GOT3 (cell line): ENCODE data around the gene RPA1.

Experiments
- DNase-seq: peaks from one replicate; lab custom pipeline; 2025; ENCODE audit warnings: mixed read lengths; lab: John Stamatoyannopoulos, UW

RPA1 gene

DNA sequence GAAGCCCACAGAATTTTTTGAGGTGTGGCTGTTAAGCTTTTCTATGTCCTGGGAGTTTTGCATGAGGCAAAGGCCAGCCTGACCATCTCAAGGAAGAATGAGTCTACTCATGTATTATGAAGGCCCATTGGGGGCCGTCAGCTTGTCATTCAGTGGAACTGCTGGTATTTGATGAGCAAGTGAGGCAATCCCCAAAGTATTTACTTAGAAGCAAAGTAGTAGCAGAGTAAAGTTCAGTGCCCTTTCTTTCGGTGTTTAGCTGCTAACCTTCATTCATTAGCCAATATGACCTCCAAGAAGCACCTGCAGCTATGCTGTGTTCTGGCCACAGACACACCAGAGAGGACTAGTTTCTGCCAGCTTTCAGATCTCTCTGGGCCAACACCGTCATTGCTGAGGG, 80.2 kb downstream of the RPA1 start:
- DNase-seq: no peak

DNA sequence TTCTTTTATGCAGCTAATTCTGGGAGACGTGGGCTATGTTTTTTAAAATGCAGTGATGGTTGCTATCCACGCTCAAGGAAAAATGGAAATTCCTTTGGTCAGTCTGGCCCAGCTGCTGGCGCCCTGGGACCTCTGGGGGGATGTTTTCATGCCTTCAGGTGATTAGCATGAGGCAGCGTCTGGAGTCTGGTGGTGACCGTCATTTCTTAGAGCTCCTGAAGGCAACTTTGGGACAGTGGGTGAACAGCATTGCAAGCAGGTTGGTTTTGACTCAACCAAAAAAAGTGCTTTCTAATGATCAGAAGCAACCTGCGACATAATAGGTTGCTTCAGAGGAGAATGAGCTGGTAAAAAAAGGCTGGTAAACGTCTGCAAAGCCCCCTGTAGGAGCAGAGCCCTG, 82.3 kb downstream of the RPA1 start:
- DNase-seq: no peak

DNA sequence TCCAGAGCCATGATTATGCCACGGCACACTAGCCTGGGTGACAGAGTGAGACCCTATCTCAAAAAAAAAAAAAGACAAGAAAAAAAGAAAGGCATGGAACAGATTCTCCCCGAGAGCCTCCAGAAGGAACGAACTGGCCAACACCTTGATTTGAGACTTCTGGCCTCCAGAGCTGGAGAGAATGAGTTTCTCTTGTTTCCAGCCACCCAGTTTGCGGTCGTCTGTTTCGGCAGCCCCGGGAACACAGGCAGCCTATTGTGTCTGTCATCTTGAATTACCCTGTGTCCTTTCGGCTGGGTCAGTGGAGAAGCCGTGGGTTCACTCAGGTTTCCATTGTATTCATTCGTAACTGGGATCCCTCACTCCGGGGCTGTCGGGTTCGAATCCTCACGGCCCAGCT, 83.9 kb downstream of the RPA1 start:
- no peak for DNase-seq

DNA sequence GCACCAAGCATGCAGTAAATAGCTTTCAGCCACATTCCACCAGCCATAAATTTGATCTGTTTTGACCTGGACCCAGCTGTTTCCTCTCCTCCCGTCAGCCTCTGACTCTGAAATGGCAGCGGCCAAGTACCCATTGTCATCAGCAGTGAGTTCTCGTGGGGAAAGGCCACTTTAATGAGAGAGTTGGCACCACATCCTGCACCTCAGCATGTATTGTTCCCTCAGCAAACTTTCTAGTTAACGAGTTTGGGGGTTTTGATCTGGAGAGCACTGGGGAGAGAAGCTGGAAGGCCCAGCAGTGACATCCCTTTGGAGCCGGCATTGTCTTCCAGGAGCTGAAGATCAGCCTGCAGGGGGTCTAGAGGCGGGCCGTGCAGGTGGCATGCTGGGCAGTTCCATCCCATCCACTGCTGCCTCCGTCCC, 84.9 kb downstream of the RPA1 start:
- DNase-seq: no peak

DNA sequence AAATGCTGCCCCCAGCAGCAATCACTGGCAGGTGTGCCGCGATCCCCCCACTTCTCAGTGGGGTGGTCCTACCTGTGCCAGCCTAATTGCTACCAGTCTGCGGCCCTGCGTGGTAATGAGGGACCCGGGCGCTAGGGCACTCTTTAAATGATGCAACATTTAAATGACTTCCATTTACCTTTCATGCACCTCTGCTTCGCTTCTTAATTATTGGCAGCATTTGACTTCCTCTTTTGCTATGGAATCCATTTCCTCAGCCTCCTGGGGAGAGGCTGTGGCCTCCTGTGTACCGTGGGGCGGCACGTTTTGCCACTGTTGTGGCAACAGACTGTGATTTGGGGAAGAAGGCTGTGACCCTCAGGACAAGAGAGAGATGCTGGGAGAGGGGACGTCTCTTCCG, 86.1 kb downstream of the RPA1 start:
- no peak for DNase-seq

DNA sequence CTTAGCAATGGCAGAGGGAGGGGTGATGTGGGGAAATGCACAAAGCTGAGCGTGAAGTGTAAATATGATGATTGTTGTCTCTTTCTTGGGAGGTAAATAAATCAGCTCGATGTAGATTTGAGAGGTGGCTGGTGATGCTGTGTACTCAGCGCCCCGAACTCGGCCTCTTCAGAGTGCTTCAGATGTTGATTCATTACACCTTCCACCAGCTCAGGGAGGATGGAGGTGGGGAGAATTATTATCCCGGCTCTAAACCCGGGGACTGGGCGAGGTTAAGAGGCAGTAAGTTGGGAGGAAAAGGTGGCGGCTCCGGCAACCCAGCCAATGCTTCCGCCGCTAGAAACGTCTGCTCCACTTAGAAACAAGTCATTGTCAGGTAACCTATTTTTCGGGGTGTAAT, 86.5 kb downstream of the RPA1 start:
- DNase-seq: no peak

DNA sequence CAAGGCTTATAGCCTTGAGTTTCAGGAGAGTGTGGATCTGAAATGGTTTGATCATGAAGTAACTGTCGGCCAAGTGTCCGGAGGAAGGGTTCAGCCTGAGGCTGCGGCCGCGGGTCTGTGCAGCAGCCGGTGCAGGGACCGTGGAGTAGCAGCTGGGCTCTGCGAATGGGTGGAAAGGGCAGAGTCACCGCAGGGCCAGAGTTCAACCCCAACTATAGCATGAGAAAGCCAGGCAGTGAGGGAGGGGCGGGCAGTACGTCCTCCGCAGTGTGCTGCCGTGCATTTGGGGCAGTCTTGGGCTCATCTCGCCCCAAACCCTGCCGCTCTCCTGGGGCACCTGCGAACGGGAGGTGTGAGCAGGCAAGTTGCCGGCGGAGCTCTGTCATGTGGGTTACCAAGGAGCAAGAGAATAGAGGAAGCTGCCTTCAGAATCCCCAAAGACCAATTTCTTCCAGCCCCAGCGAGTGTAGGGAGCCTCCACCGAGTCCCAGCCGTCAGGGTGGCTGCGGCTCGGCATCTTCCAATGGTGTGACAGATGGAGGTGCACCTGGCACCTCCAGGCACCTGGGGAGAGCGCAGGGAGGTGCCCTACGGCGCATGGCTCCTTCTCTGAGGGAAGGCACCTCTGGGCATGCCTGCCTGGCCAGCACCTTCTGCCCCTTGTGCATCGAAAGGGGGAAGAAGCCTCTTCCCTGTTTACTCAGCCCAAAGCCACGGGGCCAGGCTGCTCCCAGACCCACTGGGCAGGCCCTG, 87.3 kb downstream of the RPA1 start:
- no peak for DNase-seq

DNA sequence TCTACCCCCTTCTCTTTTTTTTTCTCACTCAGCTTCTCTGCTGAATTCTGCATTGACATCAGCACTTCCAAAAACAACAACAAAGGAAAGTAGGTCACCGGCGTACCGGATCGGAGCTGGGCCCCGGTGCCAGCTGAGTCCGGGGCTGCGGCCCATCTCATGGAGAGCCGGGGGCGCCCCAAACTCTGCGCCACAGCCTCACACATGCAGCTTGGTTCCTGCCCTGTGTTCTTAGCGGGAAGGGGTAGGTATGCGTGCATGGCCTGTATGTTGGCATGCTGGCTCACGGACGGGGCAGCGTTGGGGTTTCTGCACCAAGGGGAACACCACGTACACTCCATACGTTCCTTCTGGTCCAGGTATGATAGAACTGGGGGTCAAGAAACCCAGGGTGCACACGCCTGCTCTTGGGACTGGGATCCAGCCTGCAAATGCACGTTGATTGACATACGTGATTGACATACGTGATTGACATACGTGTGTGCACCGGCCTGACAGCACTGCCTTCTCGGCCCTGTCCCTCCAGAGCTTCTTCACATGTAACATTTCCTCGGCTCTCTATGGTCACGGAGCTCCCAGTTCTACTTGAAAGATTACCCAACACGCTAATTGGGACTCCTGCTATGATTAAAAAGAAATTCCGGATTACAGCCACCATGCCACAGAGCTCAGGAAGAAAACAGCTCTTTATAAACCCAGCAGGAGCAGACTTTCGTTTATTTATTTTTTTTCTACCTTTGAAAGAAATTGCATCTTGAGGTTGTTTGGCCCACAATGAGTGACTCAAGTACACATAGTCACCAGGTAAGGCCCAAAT, 88.7 kb downstream of the RPA1 start:
- DNase-seq: no peak

DNA sequence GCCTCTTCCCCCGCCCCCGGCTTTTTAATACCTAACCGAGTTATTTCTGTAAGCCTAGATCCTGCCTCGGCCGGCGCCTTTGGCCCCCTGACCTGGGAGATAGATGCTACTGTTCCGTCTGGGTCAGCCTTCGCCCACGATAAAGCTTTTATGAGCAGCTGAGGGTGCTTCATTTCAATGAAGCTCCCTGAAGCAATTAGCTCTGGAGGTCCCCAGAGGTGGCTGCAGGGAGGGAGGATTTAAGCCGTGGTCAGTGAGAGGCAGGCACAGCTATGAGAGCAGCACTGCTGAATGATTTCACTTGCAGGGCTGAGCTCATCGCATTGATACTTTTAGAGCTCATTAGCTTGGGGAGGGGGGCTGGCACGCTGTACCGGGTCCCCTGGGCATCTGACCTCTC, 89.4 kb downstream of the RPA1 start:
- no peak for DNase-seq

DNA sequence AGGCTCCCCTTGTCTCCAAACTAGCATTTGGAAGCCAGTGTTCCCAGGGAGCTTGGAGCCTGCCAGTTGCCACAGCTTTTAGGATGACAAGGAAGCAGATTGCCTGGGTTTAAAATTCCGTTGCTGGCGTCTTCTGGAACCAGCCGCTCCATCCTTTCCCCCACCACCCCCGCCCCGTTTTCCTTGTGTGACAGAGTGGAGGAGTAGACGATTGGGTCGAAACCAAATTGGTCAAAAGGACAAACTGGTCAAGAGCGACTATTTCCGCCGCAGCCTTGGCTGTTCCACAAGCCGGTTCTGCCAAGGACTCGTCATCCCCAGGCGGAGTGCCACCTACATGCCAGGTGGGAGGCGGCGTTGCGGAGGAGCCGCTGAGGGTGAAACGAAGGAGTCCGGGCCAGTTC, 91.1 kb downstream of the RPA1 start:
- no peak for DNase-seq

DNA sequence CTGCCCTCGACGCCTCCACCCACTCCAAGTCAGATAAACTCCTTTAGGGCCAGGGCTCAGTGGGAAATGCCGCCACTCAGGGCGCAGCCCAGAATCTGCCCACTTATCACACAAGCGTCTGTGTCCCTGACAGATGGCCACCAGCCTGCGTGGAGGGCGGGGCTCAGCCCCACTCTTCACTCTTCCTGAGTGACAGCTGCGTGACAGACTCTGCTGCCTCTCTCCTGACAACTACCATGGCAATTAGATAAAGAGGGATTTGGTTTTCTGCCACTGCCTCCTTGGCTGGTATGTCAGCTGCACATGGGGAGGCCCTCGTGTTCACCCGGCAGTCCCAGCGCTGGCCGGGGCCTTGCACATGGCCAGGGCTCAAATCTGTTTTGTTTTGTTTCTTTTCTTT, 99.2 kb downstream of the RPA1 start:
- no peak for DNase-seq

DNA sequence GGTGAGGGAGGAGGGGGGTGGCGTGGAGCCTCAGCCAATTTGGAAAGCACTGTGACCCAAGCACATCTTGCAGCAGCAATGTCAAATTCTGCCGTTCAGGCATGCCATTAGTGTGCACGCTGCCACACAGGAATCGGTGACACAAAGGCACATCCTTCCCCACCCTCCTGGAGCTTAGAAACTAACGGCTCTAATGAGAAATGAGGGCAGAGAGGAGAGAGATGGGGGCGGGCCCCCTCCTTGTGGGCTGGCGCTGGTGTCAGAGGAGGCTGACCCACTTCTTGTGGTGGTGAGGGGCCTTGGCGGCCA, 100.5 kb downstream of the RPA1 start:
- DNase-seq: no peak

DNA sequence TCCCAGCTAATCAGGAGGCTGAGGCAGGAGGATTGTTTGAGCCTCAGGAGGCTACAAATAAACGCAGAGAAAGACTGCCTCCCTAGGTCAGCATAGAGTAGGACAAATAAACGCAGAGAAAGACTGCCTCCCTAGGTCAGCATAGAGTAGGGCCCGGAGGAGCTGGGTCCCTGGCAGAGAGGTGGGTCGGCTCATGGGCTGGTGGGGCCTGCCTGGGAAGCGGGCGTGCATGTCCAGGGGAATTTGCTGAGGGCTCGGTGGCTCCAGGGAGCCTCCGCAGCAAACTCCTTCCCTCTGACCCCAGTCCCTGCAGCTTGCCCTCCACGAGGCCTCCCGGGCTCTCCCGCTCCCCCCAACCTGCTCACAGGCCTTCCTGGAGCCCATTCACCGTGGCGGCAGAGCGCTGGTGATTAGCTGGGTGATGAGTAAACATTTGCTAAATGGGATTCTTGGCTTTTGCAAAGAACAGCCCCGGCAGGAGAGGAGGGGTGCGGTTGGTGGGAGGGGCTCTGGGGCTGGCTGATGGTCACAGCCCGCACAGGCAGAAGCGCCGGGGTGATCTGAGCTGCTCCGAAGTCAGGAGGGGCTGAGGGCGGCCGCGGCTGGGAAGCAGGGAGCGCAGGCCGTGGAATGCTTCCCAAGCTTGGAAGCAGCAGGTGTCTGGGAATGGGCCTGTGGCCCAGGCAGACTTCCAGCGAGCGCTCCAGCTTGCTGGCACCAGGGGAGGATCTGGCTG, 102.2 kb downstream of the RPA1 start:
- DNase-seq: no peak

DNA sequence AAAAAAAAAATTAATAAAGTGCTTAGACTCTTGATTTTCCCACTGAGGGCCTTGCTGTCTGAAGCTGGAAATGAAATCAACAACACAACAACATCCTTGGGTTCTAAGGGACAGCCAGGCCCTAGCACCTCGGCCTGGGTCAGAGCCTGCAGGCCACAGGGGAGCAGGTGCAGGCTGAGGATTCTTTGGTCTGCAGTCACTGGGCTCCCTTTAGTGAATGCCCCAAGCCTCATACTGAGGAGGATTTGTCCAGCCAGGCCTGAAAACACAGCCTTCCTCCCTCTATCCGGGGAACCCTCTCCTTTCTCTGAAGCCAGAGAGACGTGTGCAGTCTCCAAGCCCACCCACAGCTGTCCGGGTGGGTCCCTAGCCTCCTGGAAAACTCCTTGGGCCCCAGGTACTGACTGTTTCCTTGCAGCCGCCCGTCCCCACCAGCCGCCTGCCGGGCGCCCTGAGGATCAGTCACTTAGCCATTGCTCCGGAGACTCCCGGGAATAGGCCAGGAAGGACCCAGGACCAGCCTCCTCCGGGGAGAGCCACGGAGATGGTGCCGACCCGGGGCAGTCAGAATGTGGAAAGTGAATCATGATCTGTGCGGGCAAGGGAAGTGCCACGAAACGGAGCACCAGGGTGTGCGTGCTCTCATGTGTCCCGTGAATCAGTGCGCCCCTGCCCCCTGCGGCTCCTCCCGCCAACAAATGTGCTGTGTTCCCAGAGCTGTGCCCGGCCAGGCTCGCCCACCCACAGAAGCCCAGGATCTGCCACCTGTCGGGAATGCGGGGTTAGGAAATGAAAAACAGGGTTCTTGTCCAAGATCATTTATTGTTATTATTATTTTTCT, 104.3 kb downstream of the RPA1 start:
- no peak for DNase-seq

DNA sequence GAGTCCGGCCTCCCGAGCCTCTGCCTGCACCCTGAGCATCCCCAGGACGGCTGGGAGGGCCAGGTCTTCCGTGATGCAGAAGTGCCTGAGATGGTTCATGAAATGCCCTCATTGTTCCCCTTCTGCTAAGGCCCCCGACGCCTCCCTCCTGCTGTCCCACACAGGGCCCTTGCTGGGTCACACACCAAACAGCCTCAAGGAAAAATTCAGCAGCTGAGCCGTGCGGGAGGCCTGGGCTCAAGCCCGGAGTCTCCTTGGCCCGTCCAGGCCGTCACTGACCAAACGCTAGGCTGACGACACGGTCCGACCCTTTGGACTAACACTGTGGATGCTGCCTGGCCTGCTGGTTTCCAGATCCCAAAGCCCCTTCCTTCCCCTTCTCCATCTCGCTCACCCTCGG, 105.1 kb downstream of the RPA1 start:
- no peak for DNase-seq

DNA sequence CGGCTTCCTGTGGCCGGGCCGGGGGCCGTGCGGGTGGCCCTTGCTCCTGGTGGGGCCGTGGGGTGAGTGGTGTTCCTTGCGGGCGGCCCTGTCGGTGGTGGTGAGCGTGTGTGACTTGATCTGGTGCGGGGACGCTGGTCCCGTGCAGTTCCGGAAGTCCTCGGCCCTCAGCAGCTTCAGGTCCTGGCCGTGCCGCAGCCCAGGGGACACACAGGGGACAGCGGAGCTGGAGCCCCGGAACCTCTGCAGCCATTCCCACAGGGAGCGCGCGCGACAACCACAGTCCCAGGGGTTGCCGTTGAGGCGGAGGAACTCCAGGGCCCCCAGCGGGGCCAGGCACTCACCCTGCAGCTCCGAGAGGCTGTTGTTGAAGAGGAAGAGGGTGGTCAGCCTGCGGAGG, 107.0 kb downstream of the RPA1 start:
- no peak for DNase-seq

DNA sequence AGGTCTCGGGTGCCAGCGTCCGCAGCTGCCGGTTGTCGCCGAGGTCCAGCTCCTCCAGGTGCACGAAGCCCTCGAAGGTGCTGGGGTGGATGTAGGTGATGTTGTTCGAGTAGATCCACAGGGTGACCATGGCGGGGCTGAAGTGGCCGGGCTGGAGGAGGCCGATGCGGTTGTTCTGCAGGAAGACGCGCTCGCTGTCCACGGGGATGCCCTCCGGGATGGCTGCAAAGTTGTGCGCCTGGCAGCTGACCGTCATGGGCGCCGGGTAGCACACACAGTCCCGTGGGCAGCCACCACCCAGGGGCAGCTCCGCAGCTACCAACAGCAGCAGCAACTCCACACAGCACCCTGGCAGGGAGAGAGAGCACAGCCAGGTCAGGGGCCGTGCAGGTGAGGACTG, 107.7 kb downstream of the RPA1 start:
- no peak for DNase-seq

DNA sequence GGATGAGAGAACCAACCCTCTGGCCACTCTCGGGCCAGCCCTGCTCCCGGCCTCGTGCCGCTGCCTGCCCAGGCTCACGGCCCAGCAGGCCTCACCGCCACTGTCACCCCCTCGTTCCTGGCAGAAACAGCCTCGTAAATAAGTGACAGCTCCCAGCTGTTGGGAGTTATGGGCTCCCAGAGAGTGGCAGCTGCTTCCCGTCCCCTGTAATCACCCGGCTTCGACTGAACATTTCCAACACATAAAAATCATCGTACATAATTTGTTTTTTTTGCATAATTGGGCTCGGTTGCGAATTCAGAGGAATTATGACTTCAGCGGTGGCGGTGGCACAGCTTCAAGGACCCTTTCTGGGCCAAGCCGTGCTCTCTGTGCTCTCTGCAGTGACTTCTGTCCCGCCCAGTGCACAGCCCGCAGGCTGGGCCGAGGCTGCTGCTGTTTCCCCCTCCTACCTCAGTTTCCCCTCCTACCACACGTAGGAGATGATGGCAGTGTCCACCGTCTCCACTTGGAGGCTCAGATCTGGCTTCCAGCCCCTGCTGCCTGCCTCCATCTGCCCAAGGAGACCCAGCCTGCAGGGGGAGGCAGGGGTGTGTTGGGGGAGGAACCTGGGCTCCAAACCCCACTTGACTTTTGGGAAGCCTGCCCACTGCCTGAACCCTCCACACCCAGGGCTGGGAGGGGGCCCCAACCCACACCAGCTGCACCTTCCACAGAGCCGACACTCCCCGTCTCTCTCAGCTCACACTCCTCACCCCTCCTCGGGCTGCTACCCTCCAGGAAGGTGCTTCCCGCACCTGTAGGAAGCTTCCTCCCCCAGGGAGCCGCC, 110.4 kb downstream of the RPA1 start:
- DNase-seq: no peak

DNA sequence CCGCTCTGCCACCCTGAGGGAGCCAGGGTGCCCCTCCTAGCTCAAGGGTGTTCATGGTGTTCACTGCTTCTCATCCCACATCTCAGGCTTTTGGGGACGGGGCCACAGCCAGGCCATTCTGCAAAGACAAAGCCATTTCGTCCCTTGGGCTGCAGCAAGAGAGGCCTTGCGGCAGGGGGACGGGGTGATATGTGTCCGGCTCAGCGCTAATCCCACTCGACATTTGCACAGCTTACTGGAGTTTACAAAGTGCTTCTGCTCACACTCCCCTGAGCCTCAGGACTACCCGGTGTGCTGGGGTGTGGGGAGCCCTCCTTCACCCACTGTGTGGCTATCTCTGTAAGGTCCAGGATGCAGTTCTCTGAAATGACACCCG, 111.0 kb downstream of the RPA1 start:
- DNase-seq: no peak

DNA sequence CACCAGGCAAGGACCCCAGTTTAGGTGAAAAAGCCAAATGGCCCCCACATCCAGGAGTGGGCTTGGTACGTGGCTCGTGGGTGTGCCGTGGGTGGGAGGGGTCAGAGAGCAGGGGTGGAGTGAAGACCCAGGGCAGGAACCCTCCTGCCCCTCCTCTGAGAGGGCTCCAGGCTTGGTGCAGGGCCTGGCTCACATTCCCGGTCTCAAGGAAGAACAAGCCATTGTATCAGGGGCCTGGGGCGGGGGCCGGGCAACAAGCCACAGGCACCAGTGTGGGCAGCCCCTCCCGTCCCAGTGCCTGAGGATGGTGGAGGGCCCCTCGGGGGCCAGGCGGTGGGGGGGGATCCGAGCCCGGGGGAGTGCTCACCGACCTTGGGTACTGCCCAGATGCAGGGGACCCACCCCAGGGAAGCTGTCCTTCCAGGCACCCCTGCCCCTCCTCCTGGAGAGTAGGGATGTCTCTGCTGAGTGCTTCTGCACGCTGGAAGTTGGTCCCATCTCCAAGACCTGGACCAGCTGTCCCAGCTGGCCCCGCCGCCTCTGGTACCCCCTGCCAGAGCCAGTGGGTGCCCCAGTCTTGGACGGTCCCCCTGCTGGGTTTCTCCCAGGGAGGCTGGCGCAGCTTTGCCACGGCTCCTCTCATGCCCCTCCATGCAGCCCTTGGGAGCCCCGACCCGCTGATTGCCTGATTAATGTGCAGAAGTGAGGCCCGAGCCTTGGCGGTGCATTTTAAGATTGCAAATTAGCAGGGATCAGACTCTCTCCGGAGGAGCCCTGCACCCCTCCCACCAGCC, 111.7 kb downstream of the RPA1 start:
- DNase-seq: no peak

DNA sequence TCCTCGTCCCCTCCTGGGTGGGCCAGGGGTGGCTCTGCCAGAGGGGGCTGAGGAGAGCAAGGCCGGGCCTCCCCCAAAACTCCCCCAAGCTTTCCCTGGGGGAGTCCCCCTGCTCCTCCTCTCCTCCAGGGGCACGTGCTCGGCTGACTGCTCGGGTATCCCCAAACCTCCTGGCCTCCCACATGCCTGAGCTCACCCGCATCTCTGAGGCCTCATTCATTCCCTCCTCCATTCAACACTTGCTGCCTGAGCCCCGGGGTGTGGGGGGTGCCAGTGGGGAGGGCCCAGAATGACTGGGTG, 112.2 kb downstream of the RPA1 start:
- DNase-seq: no peak
